ENCODE data around the gene TRPM8. TPM values are rescaled to one million over a fixed set of nuclear protein-coding genes. Genes with fewer than 3 reads are reported as not detected.

The TRPM8 gene
- total RNA-seq, 1 donor from 2014 or later: not detected

DNA sequence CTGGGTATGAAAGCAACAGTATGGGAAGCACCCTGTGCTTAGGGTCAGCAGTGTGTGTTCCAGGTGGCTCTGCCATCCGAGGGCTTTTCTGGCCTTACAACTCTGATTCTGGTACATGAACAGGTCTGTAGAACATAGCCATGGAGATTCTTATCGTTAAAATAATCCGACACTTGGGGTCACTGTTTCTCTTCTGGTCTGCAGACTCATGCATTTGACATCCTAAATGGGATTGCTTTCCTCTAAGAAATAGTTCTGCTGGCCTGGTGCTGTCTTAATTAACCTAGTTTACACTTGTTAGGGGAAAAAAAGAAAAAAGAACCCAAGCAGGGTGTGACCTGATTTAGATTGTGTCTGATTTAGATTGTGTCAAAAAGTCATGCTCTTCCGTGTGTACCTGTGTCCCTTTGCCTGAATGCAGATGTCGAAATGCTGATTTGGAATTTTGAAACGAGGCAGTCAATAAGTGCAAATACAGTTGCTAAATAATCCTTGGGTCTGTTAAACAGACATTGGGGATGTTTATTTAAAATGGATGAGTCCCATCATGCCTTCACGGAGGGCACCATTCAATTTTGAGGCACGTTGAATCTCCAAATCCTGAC lies 59.6 kb downstream of the TRPM8 start:
- no peak overlapping the region for H3K4me3 ChIP-seq
- intact Hi-C loops (cut with DNase I): loop anchor here (5.0 kb wide), 1 partner anchor 531 kb away; no protein-coding TSS in a partner anchor
- TF ChIP-seq, protein P1, sequence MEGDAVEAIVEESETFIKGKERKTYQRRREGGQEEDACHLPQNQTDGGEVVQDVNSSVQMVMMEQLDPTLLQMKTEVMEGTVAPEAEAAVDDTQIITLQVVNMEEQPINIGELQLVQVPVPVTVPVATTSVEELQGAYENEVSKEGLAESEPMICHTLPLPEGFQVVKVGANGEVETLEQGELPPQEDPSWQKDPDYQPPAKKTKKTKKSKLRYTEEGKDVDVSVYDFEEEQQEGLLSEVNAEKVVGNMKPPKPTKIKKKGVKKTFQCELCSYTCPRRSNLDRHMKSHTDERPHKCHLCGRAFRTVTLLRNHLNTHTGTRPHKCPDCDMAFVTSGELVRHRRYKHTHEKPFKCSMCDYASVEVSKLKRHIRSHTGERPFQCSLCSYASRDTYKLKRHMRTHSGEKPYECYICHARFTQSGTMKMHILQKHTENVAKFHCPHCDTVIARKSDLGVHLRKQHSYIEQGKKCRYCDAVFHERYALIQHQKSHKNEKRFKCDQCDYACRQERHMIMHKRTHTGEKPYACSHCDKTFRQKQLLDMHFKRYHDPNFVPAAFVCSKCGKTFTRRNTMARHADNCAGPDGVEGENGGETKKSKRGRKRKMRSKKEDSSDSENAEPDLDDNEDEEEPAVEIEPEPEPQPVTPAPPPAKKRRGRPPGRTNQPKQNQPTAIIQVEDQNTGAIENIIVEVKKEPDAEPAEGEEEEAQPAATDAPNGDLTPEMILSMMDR (IDR thresholded peaks at IDR 0.05): no peak

DNA sequence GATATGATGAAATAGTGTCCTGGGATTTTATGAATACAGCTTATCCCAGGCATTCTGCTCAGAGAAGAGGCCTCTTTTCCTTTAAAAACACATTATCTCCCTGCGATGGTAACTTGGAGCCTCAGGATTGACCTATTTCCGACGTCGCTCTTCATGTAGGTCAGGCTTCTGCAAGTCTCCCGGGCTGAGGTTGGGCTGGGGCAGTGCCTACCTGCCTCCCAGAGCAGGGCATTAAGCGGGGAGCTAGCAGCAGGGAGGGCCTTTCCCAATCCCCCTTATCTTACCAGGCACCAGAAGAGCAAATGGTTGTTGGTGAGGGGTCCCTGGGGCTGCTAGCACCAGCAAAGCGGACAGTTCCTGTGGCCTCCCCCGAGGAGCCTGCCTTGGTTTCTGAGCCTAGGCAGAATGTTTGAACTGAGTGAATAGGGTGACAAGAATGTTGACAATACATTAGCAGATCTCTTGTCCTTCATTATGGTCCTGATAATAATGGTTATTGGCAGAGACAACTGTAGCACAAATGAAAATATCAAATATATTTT lies 60.2 kb downstream of the TRPM8 start:
- DNase-seq (ENCODE audit: low spot score in 2 of 2): no peak
- Histone ChIP-seq H3K4me1 (no peaks in the 10 kb centered on the region), H3K27me3 (no peaks in the 10 kb centered on the region), H3K4me3 (no peak overlapping the region), H3K9me3 (no peaks in the 10 kb centered on the region), H3K36me3 (no peaks in the 10 kb centered on the region), H3K27ac (no peak overlapping the region)
- TF ChIP-seq, protein P1 (IDR thresholded peaks at IDR 0.05): no peak
- intact Hi-C loops (cut with DNase I): loop anchor here (5.0 kb wide), 1 partner anchor 530 kb away; no protein-coding TSS in a partner anchor

More for the DNA sequence above, 59.6 kb downstream of the TRPM8 start:
- Histone ChIP-seq H3K4me1 (no peaks in the 10 kb centered on the region), H3K27ac (no peak overlapping the region), H3K9me3 (no peaks in the 10 kb centered on the region), H3K36me3 (no peaks in the 10 kb centered on the region), H3K27me3 (no peaks in the 10 kb centered on the region)
- no peak for DNase-seq (ENCODE audit: low spot score in 2 of 2)

DNA sequence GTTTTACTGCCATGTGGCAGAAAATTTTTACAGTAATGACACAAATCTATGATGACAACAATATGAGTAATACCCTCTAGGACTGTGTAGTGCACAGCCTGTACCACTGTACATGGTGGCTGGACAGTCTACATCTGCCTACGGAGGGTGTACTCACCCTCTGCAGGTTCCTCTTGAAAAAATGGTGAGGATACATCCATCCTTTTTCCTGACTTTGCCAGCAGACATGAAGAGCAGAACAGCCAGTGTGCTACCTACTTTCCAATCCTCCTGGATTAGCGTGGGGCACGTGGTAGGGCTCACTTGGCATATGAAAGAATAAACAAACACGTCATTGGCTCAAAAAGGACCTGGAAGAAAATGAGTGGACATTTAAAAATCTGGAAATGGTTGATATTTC lies 62.6 kb downstream of the TRPM8 start:
- TF ChIP-seq, protein P1 (IDR thresholded peaks at IDR 0.05): no peak
- no peak for DNase-seq (ENCODE audit: low spot score in 2 of 2)
- intact Hi-C loops (cut with DNase I): loop anchor here (5.0 kb wide), 1 partner anchor 528 kb away; no protein-coding TSS in a partner anchor
- Histone ChIP-seq H3K27ac (no peak overlapping the region), H3K9me3 (no peaks in the 10 kb centered on the region), H3K36me3 (no peaks in the 10 kb centered on the region), H3K4me1 (no peaks in the 10 kb centered on the region), H3K4me3 (no peak overlapping the region), H3K27me3 (no peaks in the 10 kb centered on the region)

DNA sequence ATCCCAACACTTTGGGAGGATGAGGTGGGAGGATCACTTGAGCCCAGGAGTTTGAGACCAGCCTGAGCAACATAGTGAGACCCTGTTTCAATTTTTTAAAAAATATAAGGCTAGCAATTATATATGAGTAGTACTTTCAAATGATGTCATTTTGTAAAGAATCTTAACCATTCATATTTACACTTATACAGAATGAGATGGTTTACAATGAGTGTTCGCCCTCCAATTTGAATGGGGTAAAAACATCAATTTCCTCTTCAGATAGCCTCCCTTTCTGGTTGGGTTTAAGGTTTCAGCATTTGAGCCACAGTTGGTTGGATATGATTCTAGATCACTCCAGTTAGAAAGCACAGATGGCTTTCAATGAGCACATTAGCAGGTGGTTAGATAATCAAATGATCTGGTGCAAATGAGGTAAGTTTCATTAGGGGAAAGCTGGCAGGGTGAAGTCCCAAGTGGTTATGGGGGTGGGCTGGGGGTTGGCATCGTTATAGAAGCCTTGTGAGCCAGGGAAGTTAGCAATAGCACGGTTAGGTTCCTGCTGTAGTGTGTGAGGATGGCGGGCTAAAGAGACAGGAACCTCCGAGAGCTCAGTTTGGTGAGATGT lies 63.9 kb downstream of the TRPM8 start:
- DNase-seq (ENCODE audit: low spot score in 2 of 2): no peak
- Histone ChIP-seq H3K36me3 (no peaks in the 10 kb centered on the region), H3K4me3 (no peak overlapping the region), H3K9me3 (no peaks in the 10 kb centered on the region), H3K27me3 (no peaks in the 10 kb centered on the region), H3K27ac (no peak overlapping the region), H3K4me1 (no peaks in the 10 kb centered on the region)
- TF ChIP-seq, protein P1 (IDR thresholded peaks at IDR 0.05): no peak
- intact Hi-C loops (cut with DNase I): no loop called here

DNA sequence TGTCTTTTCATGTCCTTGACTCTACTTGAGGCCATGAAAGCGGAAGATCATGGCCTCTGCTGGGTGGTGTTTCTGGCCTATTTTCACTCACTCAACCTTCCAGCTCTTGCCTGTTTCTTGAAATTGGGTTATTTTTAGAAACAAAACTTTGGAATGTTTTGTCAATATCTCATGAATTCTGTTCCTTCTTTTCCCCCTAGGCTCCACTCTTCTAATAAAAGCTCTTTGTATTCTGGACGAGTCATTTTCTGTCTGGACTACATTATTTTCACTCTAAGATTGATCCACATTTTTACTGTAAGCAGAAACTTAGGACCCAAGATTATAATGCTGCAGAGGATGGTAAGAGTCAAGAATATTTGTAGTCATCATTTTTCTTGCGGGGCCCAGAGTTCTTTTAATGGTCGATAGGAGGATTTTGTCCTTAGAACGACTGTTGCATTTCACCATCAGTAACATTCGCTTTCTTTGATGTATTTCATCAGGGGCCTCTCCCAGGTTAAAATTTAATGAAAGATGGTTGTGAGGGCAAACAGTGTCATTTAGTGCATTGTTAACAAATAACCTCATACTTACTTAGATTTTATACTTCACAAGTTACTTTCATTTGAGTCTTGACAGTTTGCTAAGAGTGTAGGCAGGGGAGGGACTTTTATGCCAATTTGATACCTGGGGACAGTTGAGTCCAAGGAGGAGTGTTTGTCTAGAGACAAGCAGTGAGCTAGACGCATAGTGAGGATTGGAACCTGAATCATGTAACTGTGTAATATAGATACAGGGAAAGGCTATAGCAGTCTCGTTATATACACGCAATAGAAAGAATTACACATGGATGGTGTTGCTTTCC lies 64.6 kb downstream of the TRPM8 start:
- no peak overlapping the region for H3K27ac ChIP-seq
- no peaks in the 10 kb centered on the region for H3K27me3 ChIP-seq
- TF ChIP-seq, protein P1 (IDR thresholded peaks at IDR 0.05): no peak
- no peaks in the 10 kb centered on the region for H3K36me3 ChIP-seq
- DNase-seq (ENCODE audit: low spot score in 2 of 2): no peak
- H3K4me1 ChIP-seq: no peaks in the 10 kb centered on the region
- no peaks in the 10 kb centered on the region for H3K9me3 ChIP-seq
- H3K4me3 ChIP-seq: no peak overlapping the region
- intact Hi-C loops (cut with DNase I): no loop called here

Data from ascending aorta (tissue), 2 donors.